ENCODE measurements around the gene HEPN1. TPM values are rescaled to one million over a fixed set of nuclear protein-coding genes. Genes with fewer than 3 reads are reported as not detected.
A peak's percentile ranks its signal among the peaks of the same experiment; 100 is the strongest.

The HEPN1 gene
- total and polyA plus RNA-seq, 10 of the 15 experiments (the other 5 are each of a cell fraction or from before 2014, with no cell fraction given): not detected

DNA sequence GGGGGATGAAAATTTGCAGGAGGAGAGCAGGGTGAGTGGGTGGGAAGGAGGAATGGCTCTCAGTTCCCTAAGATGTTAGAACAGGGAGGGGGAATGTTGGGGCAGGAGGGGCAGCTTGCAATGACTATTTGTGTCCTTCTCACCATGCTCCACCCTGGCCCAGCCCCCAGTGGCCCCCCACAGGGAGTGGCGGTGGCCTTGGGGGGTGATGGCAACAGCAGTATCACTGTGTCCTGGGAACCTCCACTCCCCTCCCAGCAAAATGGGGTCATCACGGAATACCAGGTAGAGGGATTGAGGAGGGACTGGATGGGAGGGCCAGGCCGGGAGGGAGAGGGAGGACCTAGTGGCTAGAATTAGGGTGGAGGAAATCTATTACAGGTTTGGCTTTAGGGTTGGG, 43.6 kb upstream of the HEPN1 start:
- H3K27ac ChIP-seq (ENCODE audit: control insufficient read depth, insufficient read depth): no peak overlapping the region
- ChIA-PET RAD21 (ENCODE audit: unreplicated experiment) (no interaction called here), SMC1A (ENCODE audit: uncharacterized antibody, unreplicated experiment) (interaction anchor here (1.0 kb wide), 1 partner anchor 78 kb away, joined by 3 read pairs; the partner anchor contains the start of gene CCDC15), CTCF (interaction anchor here (1.2 to 1.6 kb wide), 3 partner anchors 74 to 206 kb away, joined by 3 to 6 read pairs (median 4); no protein-coding TSS in a partner anchor), POLR2A (no interaction called here)
- H2AFZ ChIP-seq (ENCODE audit: control insufficient read depth, low read depth, low read length): no peak overlapping the region
- H3K9ac ChIP-seq (ENCODE audit: control insufficient read depth, insufficient read depth, low read length): no peak overlapping the region
- H3K36me3 ChIP-seq (ENCODE audit: control insufficient read depth in 2 of 2, insufficient read depth in 2 of 2, low read length in 1 of 2): no peaks in the 10 kb centered on the region
- no peak for DNase-seq (ENCODE audit: low read depth, low spot score)
- ATAC-seq: no peak
- no peak overlapping the region; the same call in 1 of the 2 replicates for H3K4me2 ChIP-seq (ENCODE audit: control insufficient read depth, insufficient read depth)
- H4K20me1 ChIP-seq (ENCODE audit: control insufficient read depth, insufficient read depth): no peaks in the 10 kb centered on the region
- H3K27me3 ChIP-seq (replicated peaks in 1 of 2; ENCODE audit: control insufficient read depth in 2 of 2, insufficient read depth in 2 of 2, low read length in 1 of 2): peaks cover 0 to 4% of the 10 kb centered on the region in 2 experiments; a peak in 3 of 4 replicates
- in situ Hi-C loops (cut with MboI): no loop called here
- no peaks in the 10 kb centered on the region for H3K9me3 ChIP-seq (replicated peaks; ENCODE audit: control insufficient read depth, insufficient read depth, low read length)
- BruUV-seq (replicated peaks): no TSS peak
- H3K79me2 ChIP-seq (ENCODE audit: control insufficient read depth, insufficient read depth, low read length): no peaks in the 10 kb centered on the region
- H3K4me3 ChIP-seq: no peak overlapping the region
- no peak for FAIRE-seq
- TF ChIP-seq, protein P1, sequence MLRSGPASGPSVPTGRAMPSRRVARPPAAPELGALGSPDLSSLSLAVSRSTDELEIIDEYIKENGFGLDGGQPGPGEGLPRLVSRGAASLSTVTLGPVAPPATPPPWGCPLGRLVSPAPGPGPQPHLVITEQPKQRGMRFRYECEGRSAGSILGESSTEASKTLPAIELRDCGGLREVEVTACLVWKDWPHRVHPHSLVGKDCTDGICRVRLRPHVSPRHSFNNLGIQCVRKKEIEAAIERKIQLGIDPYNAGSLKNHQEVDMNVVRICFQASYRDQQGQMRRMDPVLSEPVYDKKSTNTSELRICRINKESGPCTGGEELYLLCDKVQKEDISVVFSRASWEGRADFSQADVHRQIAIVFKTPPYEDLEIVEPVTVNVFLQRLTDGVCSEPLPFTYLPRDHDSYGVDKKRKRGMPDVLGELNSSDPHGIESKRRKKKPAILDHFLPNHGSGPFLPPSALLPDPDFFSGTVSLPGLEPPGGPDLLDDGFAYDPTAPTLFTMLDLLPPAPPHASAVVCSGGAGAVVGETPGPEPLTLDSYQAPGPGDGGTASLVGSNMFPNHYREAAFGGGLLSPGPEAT (IDR thresholded peaks at IDR 0.05; ENCODE audit: low read depth): no peak
- intact Hi-C loops (cut with micrococcal nuclease; ENCODE audit: unreplicated experiment): no loop called here
- 53% methylated on average over 3 of the region's 3 CpGs for WGBS (ENCODE audit: insufficient coverage, insufficient replicate concordance, low lambda C conversion rate, missing lambda C conversion rate)
- H3K4me1 ChIP-seq (ENCODE audit: control insufficient read depth, insufficient read depth, low read length): no peaks in the 10 kb centered on the region

GRCh38 chr11:124875943-124876817, 42.9 kb upstream of the HEPN1 start:
- Histone ChIP-seq H3K9me3 (replicated peaks; ENCODE audit: control insufficient read depth, insufficient read depth, low read length) (no peaks in the 10 kb centered on the region), H3K4me1 (ENCODE audit: control insufficient read depth, insufficient read depth, low read length) (no peaks in the 10 kb centered on the region), H3K4me3 (peak overlapping the region; percentile 78), H3K27me3 (replicated peaks in 1 of 2; ENCODE audit: control insufficient read depth in 2 of 2, insufficient read depth in 2 of 2, low read length in 1 of 2) (peaks cover 0 to 1% of the 10 kb centered on the region in 2 experiments; a peak in 3 of 4 replicates), H3K4me2 (ENCODE audit: control insufficient read depth, insufficient read depth) (peak overlapping the region; percentile 99), H3K9ac (ENCODE audit: control insufficient read depth, insufficient read depth, low read length) (peak overlapping the region; percentile 34; the same call in 1 of the 2 replicates), H3K79me2 (ENCODE audit: control insufficient read depth, insufficient read depth, low read length) (no peaks in the 10 kb centered on the region), H3K36me3 (ENCODE audit: control insufficient read depth in 2 of 2, insufficient read depth in 2 of 2, low read length in 1 of 2) (no peaks in the 10 kb centered on the region), H2AFZ (ENCODE audit: control insufficient read depth, low read depth, low read length) (peak overlapping the region; percentile 95), H4K20me1 (ENCODE audit: control insufficient read depth, insufficient read depth) (no peaks in the 10 kb centered on the region), H3K27ac (ENCODE audit: control insufficient read depth, insufficient read depth) (no peak overlapping the region)
- ChIA-PET RAD21 (ENCODE audit: unreplicated experiment) (interaction anchor here (1.2 kb wide), 1 partner anchor 231 kb away, joined by 3 read pairs; no protein-coding TSS in a partner anchor), SMC1A (ENCODE audit: uncharacterized antibody, unreplicated experiment) (interaction anchor here (0.8 to 1.2 kb wide), 2 partner anchors 77 to 481 kb away, joined by 3 read pairs; partner anchors contain the start of gene CCDC15), CTCF (interaction anchor here (0.6 to 1.6 kb wide), 17 partner anchors 11 to 826 kb away, joined by 3 to 7 read pairs (median 3); partner anchors contain the start of genes CCDC15 and TBRG1), POLR2A (no interaction called here)
- intact Hi-C loops (cut with micrococcal nuclease; ENCODE audit: unreplicated experiment) (no loop called here), in situ Hi-C loops (cut with MboI) (no loop called here)
- DNase-seq (ENCODE audit: low read depth, low spot score): peak; percentile 5
- 4% methylated on average over 50 of the region's 69 CpGs for WGBS (ENCODE audit: insufficient coverage, insufficient replicate concordance, low lambda C conversion rate, missing lambda C conversion rate)
- ATAC-seq: peak; percentile 98
- BruUV-seq (replicated peaks): no TSS peak
- no peak for FAIRE-seq
- TF ChIP-seq ZSCAN29 (IDR thresholded peaks at IDR 0.05) (no peak), WRNIP1 (IDR thresholded peaks at IDR 0.05; ENCODE audit: borderline replicate concordance, low read depth, low read length) (no peak), ETV6 (conservative IDR thresholded peaks at IDR 0.05 in 1 of 2, IDR thresholded peaks at IDR 0.05 in 1 of 2; ENCODE audit: borderline replicate concordance in 1 of 2, low read depth in 1 of 2) (no peak), BACH1 (IDR thresholded peaks at IDR 0.05; ENCODE audit: borderline replicate concordance) (no peak), MYC (IDR thresholded peaks at IDR 0.05; ENCODE audit: insufficient read depth, insufficient read length, insufficient replicate concordance, low read length, severe bottlenecking) (no peak), KLF5 (IDR thresholded peaks at IDR 0.05; ENCODE audit: partially characterized antibody) (peak; percentile 44), BCLAF1 (IDR thresholded peaks at IDR 0.05) (no peak)

Data from GM12878 (cell line).